Left ventricle myocardium inferior (tissue), 1 donor: ENCODE results near the gene NMRK2. TPM values are rescaled to one million over a fixed set of nuclear protein-coding genes. Genes with fewer than 3 reads are reported as not detected.

Experiments
- DNase-seq: peaks from one replicate; pipeline ENCODE4 v3.0.0-alpha.2; 2020
- H3K27ac ChIP-seq: fragments of 200-600 bp; replicated peaks from 2 replicates; pipeline ENCODE4 v1.8.0; 2021
- H3K27me3 ChIP-seq: fragments of 200-600 bp; 2 replicates; pipeline ENCODE4 v1.8.0; 2021; ENCODE audit warnings: low read depth
- H3K36me3 ChIP-seq: fragments of 200-600 bp; 2 replicates; pipeline ENCODE4 v1.8.0; 2021
- H3K4me1 ChIP-seq: fragments of 200-600 bp; 2 replicates; pipeline ENCODE4 v1.8.0; 2021
- H3K4me3 ChIP-seq: fragments of 200-600 bp; 2 replicates; pipeline ENCODE4 v1.8.0; 2021; ENCODE audit warnings: mild to moderate bottlenecking, moderate library complexity
- H3K9me3 ChIP-seq: fragments of 200-600 bp; replicated peaks from 2 replicates; pipeline ENCODE4 v1.8.0; 2021
- CTCF ChIP-seq: fragments of 200-600 bp; IDR thresholded peaks from 2 replicates; pipeline ENCODE4 v1.8.0; 2021; ENCODE audit warnings: antibody characterized with exemption, mild to moderate bottlenecking, borderline replicate concordance
- intact Hi-C: fragments of 100-400 bp; cut with micrococcal nuclease; formaldehyde crosslinking; loops from one replicate; pipeline ENCODE4 v1.11.0; 2022
- total RNA-seq: library from RNA; stranded (reverse); fragmentation: NEBNext Ultra II Directional; extraction: Animal tissue kit (Norgen Biotek cat#: 25700); gene quantifications from one replicate; pipeline ENCODE4 v1.2.1, GENCODE V29; 2021
- donor health status: DM: no; HTN: yes; CAD: no; lungs with severe emphysema.

NMRK2 gene
- total RNA-seq, 1 donor from 2014 or later: 458 TPM

DNA sequence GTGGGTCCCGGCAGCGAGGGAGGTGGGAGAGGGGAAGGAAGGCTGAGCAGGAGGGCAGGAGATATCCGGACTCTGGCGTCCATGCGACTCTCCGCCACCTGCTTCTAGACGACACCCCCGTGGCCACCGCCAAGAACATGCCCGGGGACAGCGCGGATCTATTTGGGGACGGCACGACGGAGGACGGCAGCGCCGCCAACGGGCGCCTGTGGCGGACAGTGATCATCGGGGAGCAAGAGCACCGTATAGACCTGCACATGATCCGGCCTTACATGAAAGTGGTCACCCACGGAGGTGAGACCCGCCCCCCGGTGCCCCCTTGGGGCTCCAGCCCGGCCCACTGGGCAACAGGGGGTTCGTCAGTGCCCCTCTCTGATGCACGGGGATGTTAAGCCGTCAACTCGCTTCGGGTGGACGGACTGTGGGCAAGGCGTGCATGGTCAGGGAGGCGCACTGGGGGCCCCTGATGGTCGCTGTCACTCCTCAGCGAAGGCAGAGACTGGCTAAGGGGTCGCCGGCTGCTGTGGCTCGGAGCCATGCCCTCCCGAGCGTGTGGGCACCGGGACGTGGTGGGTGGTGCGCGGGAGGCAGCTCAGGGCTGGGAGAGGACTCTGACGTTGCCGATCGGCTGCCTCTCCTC, 25.1 kb upstream of the NMRK2 start:
- no peak overlapping the region for H3K4me3 ChIP-seq
- no peak overlapping the region for H3K27ac ChIP-seq
- peaks cover 5% of the 10 kb centered on the region for H3K27me3 ChIP-seq
- peaks cover 18% of the 10 kb centered on the region for H3K9me3 ChIP-seq
- no peak for TF ChIP-seq CTCF
- no peaks in the 10 kb centered on the region for H3K36me3 ChIP-seq
- no peaks in the 10 kb centered on the region for H3K4me1 ChIP-seq
- DNase-seq: no peak
- intact Hi-C loops: no loop called here

DNA sequence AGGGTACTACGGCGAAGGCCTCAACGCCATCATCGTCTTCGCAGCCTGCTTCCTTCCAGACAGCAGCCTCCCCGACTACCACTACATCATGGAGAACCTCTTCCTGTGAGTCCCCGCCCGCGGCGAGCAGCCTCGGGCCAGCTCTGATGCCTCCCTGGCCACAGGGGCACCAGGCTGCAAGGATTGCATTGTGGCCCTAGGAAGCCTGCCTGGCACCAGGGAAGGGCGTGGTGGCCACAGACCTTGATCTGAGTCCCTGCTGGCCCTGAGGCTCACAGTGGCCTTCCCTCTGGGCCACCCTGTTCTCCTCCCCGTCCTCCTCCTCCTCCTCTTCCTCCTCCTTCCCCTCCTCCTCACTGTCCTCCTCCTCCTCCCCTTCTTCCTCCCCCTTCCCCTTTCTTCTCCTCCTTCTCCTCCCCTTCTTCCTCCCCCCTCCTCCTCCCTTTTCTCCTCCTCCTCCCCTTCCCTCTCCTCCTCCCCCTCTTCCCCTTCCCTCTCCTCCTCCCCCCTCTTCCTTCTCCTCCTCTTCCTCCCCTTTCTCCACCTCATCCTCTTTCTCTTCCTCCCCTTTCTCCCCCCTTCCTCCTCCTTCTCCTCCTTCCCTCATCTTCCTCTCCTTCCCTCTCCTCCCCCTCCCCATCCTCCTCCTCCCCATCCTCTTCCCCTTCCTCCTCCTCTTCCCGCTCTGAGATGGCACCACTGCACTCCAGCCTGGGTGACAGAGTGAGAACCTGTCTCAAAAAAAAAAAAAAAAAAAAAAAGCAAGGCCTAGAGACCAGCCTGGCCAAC, 24.4 kb upstream of the NMRK2 start:
- H3K27ac ChIP-seq: no peak overlapping the region
- no peak overlapping the region for H3K4me3 ChIP-seq
- H3K9me3 ChIP-seq: peaks cover 18% of the 10 kb centered on the region
- H3K4me1 ChIP-seq: no peaks in the 10 kb centered on the region
- no peak for TF ChIP-seq CTCF
- peaks cover 5% of the 10 kb centered on the region for H3K27me3 ChIP-seq
- no peak for DNase-seq
- H3K36me3 ChIP-seq: no peaks in the 10 kb centered on the region
- intact Hi-C loops: no loop called here

GRCh38 chr19:3910105-3910504, 22.8 kb upstream of the NMRK2 start:
- Histone ChIP-seq H3K4me3 (no peak overlapping the region), H3K9me3 (peaks cover 18% of the 10 kb centered on the region), H3K36me3 (no peaks in the 10 kb centered on the region), H3K27me3 (peaks cover 5% of the 10 kb centered on the region), H3K4me1 (no peaks in the 10 kb centered on the region), H3K27ac (no peak overlapping the region)
- intact Hi-C loops: no loop called here
- TF ChIP-seq CTCF: no peak
- no peak for DNase-seq

DNA sequence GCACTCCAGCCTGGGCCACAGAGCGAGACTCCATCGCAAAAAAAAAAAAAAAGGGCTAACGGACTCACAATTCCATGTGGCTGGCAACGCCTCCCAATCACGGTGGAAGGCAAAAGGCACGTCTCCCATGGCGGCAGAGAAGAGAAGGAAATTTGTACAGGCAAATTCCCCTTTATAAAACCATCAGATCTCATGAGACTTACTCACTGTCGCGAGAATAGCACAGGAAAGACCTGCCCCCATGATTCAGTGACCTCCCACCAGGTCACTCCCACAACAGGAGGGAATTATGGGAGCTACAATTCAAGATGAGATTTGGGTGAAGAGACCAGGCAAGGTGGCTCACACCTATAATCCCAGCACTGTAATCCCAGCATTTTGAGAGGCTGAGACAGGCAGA, 18.7 kb upstream of the NMRK2 start:
- Histone ChIP-seq H3K27ac (no peak overlapping the region), H3K4me1 (no peaks in the 10 kb centered on the region), H3K9me3 (peaks cover 20% of the 10 kb centered on the region), H3K36me3 (no peaks in the 10 kb centered on the region), H3K27me3 (no peaks in the 10 kb centered on the region), H3K4me3 (no peak overlapping the region)
- TF ChIP-seq CTCF: no peak
- no peak for DNase-seq
- intact Hi-C loops: no loop called here

DNA sequence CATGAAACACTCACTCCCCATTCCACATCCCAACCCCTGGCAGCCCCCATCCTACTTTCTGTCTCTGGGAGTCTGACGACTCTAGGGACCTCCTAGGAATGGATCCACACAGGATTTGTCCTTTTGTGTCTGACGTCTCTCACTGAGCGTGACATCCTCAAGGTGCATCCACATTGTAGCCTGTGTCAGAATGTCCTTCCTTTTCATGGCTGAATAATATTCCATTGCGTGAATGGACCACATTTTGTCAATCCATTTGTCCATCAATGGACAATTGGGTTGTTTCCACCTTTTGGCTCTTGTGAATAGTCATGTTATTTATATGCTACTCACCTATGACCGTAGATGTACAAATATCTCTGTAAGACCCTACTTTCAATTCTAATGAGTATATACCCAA, 16.8 kb upstream of the NMRK2 start:
- no peak for DNase-seq
- H3K36me3 ChIP-seq: no peaks in the 10 kb centered on the region
- H3K27me3 ChIP-seq: no peaks in the 10 kb centered on the region
- H3K4me3 ChIP-seq: no peak overlapping the region
- H3K4me1 ChIP-seq: no peaks in the 10 kb centered on the region
- H3K9me3 ChIP-seq: peaks cover 13% of the 10 kb centered on the region
- TF ChIP-seq CTCF: no peak
- no peak overlapping the region for H3K27ac ChIP-seq
- intact Hi-C loops: no loop called here
